Measurements from ENCODE around the gene GLB1L3.

The GLB1L3 gene

GRCh38 chr11:134332189-134332631 lies 56.0 kb downstream of the GLB1L3 start:
- DNase-seq (ENCODE audit: low read depth) = no peak
- peak overlapping the region; percentile 68 for H3K4me3 ChIP-seq (ENCODE audit: low read depth, low read length)
- no peak for TF ChIP-seq CTCF (IDR thresholded peaks at IDR 0.05; ENCODE audit: low read depth, low read length, missing control alignments)

GRCh38 chr11:134332782-134333181 lies 56.6 kb downstream of the GLB1L3 start:
- peak overlapping the region; percentile 68 for H3K4me3 ChIP-seq (ENCODE audit: low read depth, low read length)
- TF ChIP-seq CTCF (IDR thresholded peaks at IDR 0.05; ENCODE audit: low read depth, low read length, missing control alignments) = no peak
- DNase-seq (ENCODE audit: low read depth) = no peak

GRCh38 chr11:134333312-134333711 lies 57.1 kb downstream of the GLB1L3 start:
- DNase-seq (ENCODE audit: low read depth) = no peak
- no peak overlapping the region for H3K4me3 ChIP-seq (ENCODE audit: low read depth, low read length)
- TF ChIP-seq CTCF (IDR thresholded peaks at IDR 0.05; ENCODE audit: low read depth, low read length, missing control alignments) = no peak

- TF ChIP-seq CTCF (IDR thresholded peaks at IDR 0.05; ENCODE audit: low read depth, low read length, missing control alignments) = no peak
- DNase-seq (ENCODE audit: low read depth) = no peak
- no peak overlapping the region for H3K4me3 ChIP-seq (ENCODE audit: low read depth, low read length)
Observed at GRCh38 chr11:134333946-134334345, 57.8 kb downstream of the GLB1L3 start.

GRCh38 chr11:134334796-134335571 lies 58.8 kb downstream of the GLB1L3 start:
- H3K4me3 ChIP-seq (ENCODE audit: low read depth, low read length) = no peak overlapping the region
- no peak for DNase-seq (ENCODE audit: low read depth)
- no peak for TF ChIP-seq CTCF (IDR thresholded peaks at IDR 0.05; ENCODE audit: low read depth, low read length, missing control alignments)

GRCh38 chr11:134337051-134337450 lies 60.9 kb downstream of the GLB1L3 start:
- H3K4me3 ChIP-seq (ENCODE audit: low read depth, low read length) = no peak overlapping the region
- no peak for TF ChIP-seq CTCF (IDR thresholded peaks at IDR 0.05; ENCODE audit: low read depth, low read length, missing control alignments)
- no peak for DNase-seq (ENCODE audit: low read depth)

- TF ChIP-seq CTCF (IDR thresholded peaks at IDR 0.05; ENCODE audit: low read depth, low read length, missing control alignments) = no peak
- no peak overlapping the region for H3K4me3 ChIP-seq (ENCODE audit: low read depth, low read length)
- no peak for DNase-seq (ENCODE audit: low read depth)
Observed at GRCh38 chr11:134338068-134338467, 61.9 kb downstream of the GLB1L3 start.

Measured in GM12864 (cell line).